HL-60 (cell line): ENCODE measurements around the gene TP73.

ENCODE experiments used
- DNase-seq, 2 experiments: peaks; one replicate each; pipeline ENCODE4 v3.0.0-alpha.2; 2010 to 2020; ENCODE audit warnings: low read depth in 1 of 2, low spot score in 1 of 2
- H3K27ac ChIP-seq: fragments of 250-450 bp; sonication (Bioruptor Pico); replicated peaks from 2 replicates; pipeline ENCODE4 v1.5.1; 2020; ENCODE audit warnings: mild to moderate bottlenecking, moderate library complexity
- H3K27me3 ChIP-seq: fragments of 250-450 bp; sonication (Bioruptor Pico); 2 replicates; pipeline ENCODE4 v1.5.1; 2021; ENCODE audit warnings: mild to moderate bottlenecking, moderate library complexity; ENCODE audit not compliant: insufficient read depth, poor library complexity, severe bottlenecking
- H3K4me3 ChIP-seq: replicated peaks from 2 replicates; pipeline ENCODE4 v1.5.1; 2011; ENCODE audit warnings: mild to moderate bottlenecking, control low read depth, low read length; ENCODE audit not compliant: insufficient read depth
- CTCF ChIP-seq: IDR thresholded peaks from one replicate; pipeline ENCODE4 v1.5.1; 2011; ENCODE audit warnings: low read length, control low read depth, inconsistent platforms; ENCODE audit not compliant: insufficient read depth
- GABPA ChIP-seq: IDR thresholded peaks from 2 replicates; pipeline ENCODE4 v1.6.1; 2012; ENCODE audit warnings: low read depth
- POLR2AphosphoS5 ChIP-seq: IDR thresholded peaks from 2 replicates; pipeline ENCODE4 v1.6.1; 2012; ENCODE audit warnings: low read depth
- REST ChIP-seq: IDR thresholded peaks from 2 replicates; pipeline ENCODE4 v1.6.1; 2012; ENCODE audit warnings: low read depth; ENCODE audit not compliant: insufficient replicate concordance
- SPI1 ChIP-seq: IDR thresholded peaks from 2 replicates; pipeline ENCODE4 v1.6.1; 2012; ENCODE audit warnings: low read depth, mild to moderate bottlenecking, borderline replicate concordance

The TP73 gene

GRCh38 chr1:3750741-3751140, 98.4 kb downstream of the TP73 start:
- no peak for TF ChIP-seq CTCF
- TF ChIP-seq POLR2AphosphoS5 = no peak
- TF ChIP-seq GABPA = no peak
- no peak for TF ChIP-seq SPI1
- no peak for TF ChIP-seq REST
- Histone ChIP-seq H3K27me3 (peaks cover 4% of the 10 kb centered on the region), H3K4me3 (no peak overlapping the region)

GRCh38 chr1:3752400-3752945, 100.2 kb downstream of the TP73 start, which contains the start of gene CCDC27:
Gene CCDC27 (plus strand): TSS chr1:3752450. CDS start chr1:3752482, 32 bp downstream.
- H3K4me3 ChIP-seq = no peak within 1 kb of the TSS
- H3K27me3 ChIP-seq = peaks cover 4% of the 10 kb centered on the region
- no peak for DNase-seq
- no peak within 1 kb of the TSS for H3K27ac ChIP-seq
- TF ChIP-seq GABPA = no peak
- TF ChIP-seq CTCF = no peak
- TF ChIP-seq POLR2AphosphoS5 = no peak
- no peak for TF ChIP-seq SPI1
- no peak for TF ChIP-seq REST

More at GRCh38 chr1:3750741-3751140, 98.4 kb downstream of the TP73 start:
- no peak for DNase-seq
- no peak overlapping the region for H3K27ac ChIP-seq

- no peak overlapping the region for H3K4me3 ChIP-seq
- H3K27ac ChIP-seq = no peak overlapping the region
- no peak for DNase-seq
- peaks cover 4% of the 10 kb centered on the region for H3K27me3 ChIP-seq
- TF ChIP-seq POLR2AphosphoS5 (no peak), CTCF (no peak), GABPA (no peak), SPI1 (no peak), REST (no peak)
Observed at GRCh38 chr1:3753656-3754454, 101.5 kb downstream of the TP73 start.
